Calu3 (cell line): ENCODE measurements around the gene CILP2. TPM values are rescaled to one million over a fixed set of nuclear protein-coding genes. Genes with fewer than 3 reads are reported as not detected.

Experiments
- BruUV-seq: library from RNA; stranded (reverse); fragments of 400-500 nt; replicated peaks from 2 replicates; lab custom pipeline; 2021; lab: Mats Ljungman, UMichigan
- CTCF ChIA-PET: fragments of 300-600 bp; sonication (Branson Sonifier 250); formaldehyde crosslinking; loops from one replicate; lab custom pipeline; 2022; ENCODE audit warnings: antibody characterized with exemption; lab: Charles Lee
- DNase-seq: peaks from one replicate; pipeline ENCODE4 v3.0.0; 2022
- H3K27ac Mint-ChIP-seq: one replicate; pipeline ENCODE4 v1.8.0; 2022; ENCODE audit warnings: mixed read lengths; ENCODE audit not compliant: unreplicated experiment
- H3K27me3 Mint-ChIP-seq: one replicate; pipeline ENCODE4 v1.8.0; 2022; ENCODE audit warnings: mixed read lengths; ENCODE audit not compliant: unreplicated experiment
- H3K36me3 Mint-ChIP-seq: one replicate; pipeline ENCODE4 v1.8.0; 2022; ENCODE audit warnings: mild to moderate bottlenecking, moderate library complexity, mixed read lengths; ENCODE audit not compliant: insufficient read depth, unreplicated experiment
- H3K4me1 Mint-ChIP-seq: one replicate; pipeline ENCODE4 v1.8.0; 2022; ENCODE audit warnings: mild to moderate bottlenecking, low read depth, mixed read lengths; ENCODE audit not compliant: unreplicated experiment
- H3K4me3 Mint-ChIP-seq: one replicate; pipeline ENCODE4 v1.8.0; 2022; ENCODE audit warnings: mild to moderate bottlenecking, low read depth, moderate library complexity, mixed read lengths; ENCODE audit not compliant: unreplicated experiment
- H3K9me3 Mint-ChIP-seq: one replicate; pipeline ENCODE4 v1.8.0; 2022; ENCODE audit warnings: low read depth, mixed read lengths; ENCODE audit not compliant: unreplicated experiment
- CTCF ChIP-seq: fragments of 200-600 bp; IDR thresholded peaks from one replicate; pipeline ENCODE4 v1.8.0; 2022; ENCODE audit warnings: antibody characterized with exemption; ENCODE audit not compliant: unreplicated experiment
- intact Hi-C: fragments of 100-400 bp; cut with micrococcal nuclease; formaldehyde crosslinking; loops from one replicate; pipeline ENCODE4 v1.10.0; 2022; ENCODE audit not compliant: unreplicated experiment
- total RNA-seq: library from RNA; stranded (reverse); gene quantifications from 2 replicates; pipeline ENCODE4 v1.2.3, GENCODE V29; 2022

Gene CILP2
- total RNA-seq, 1 experiment from 2014 or later, result 1.3 TPM

GRCh38 chr19:19530423-19530804 is 7.7 kb upstream of the CILP2 start:
- BruUV-seq, result no TSS peak
- no peak overlapping the region for H3K4me3 Mint-ChIP-seq
- peaks cover 5% of the 10 kb centered on the region for H3K9me3 Mint-ChIP-seq
- H3K4me1 Mint-ChIP-seq, result peaks cover 10% of the 10 kb centered on the region
- TF ChIP-seq CTCF, result no peak
- H3K27me3 Mint-ChIP-seq, result no peaks in the 10 kb centered on the region
- DNase-seq, result no peak
- H3K27ac Mint-ChIP-seq, result peak overlapping the region; percentile 63
- H3K36me3 Mint-ChIP-seq, result peaks cover 20% of the 10 kb centered on the region
- intact Hi-C loops, result loop anchor here (10.0 kb wide), 1 partner anchor 424 kb away; no protein-coding TSS in a partner anchor
- CTCF ChIA-PET, result no interaction called here

- intact Hi-C loops, result loop anchor here (10.0 kb wide), 1 partner anchor 424 kb away; no protein-coding TSS in a partner anchor
- Mint-ChIP-seq H3K9me3 (peaks cover 5% of the 10 kb centered on the region), H3K27me3 (no peaks in the 10 kb centered on the region), H3K36me3 (peaks cover 21% of the 10 kb centered on the region), H3K4me1 (peaks cover 10% of the 10 kb centered on the region), H3K4me3 (no peak overlapping the region), H3K27ac (peak overlapping the region; percentile 63)
- BruUV-seq, result no TSS peak
- no peak for DNase-seq
- CTCF ChIA-PET, result interaction anchor here (0.6 kb wide), 1 partner anchor 1459 kb away, joined by 8 read pairs; no protein-coding TSS in a partner anchor
- no peak for TF ChIP-seq CTCF
Observed at GRCh38 chr19:19530889-19531288, 7.2 kb upstream of the CILP2 start.

GRCh38 chr19:19531951-19532805 is 5.9 kb upstream of the CILP2 start:
- Mint-ChIP-seq H3K27ac (peak overlapping the region; percentile 62), H3K4me1 (peaks cover 10% of the 10 kb centered on the region), H3K27me3 (no peaks in the 10 kb centered on the region), H3K36me3 (peaks cover 26% of the 10 kb centered on the region), H3K4me3 (no peak overlapping the region), H3K9me3 (peaks cover 5% of the 10 kb centered on the region)
- no TSS peak for BruUV-seq
- peak; percentile 79 for DNase-seq
- CTCF ChIA-PET, result interaction anchor here (0.8 to 1.6 kb wide), 4 partner anchors 17 to 127 kb away, joined by 3 to 7 read pairs (median 4); partner anchors contain the start of genes GATAD2A and GMIP
- intact Hi-C loops, result loop anchor here (1.0 to 10.0 kb wide), 2 partner anchors 112 to 423 kb away; no protein-coding TSS in a partner anchor
- peak; percentile 87 for TF ChIP-seq CTCF

GRCh38 chr19:19532806-19533701 is 5.0 kb upstream of the CILP2 start:
- CTCF ChIA-PET, result interaction anchor here (0.7 to 1.6 kb wide), 4 partner anchors 21 to 371 kb away, joined by 3 to 7 read pairs (median 4); partner anchors contain the start of genes GATAD2A and GMIP
- Mint-ChIP-seq H3K27ac (no peak overlapping the region), H3K36me3 (peaks cover 31% of the 10 kb centered on the region), H3K4me1 (peaks cover 10% of the 10 kb centered on the region), H3K9me3 (peaks cover 5% of the 10 kb centered on the region), H3K4me3 (no peak overlapping the region), H3K27me3 (no peaks in the 10 kb centered on the region)
- no peak for TF ChIP-seq CTCF
- intact Hi-C loops, result loop anchor here (1.0 to 10.0 kb wide), 2 partner anchors 111 to 422 kb away; no protein-coding TSS in a partner anchor
- DNase-seq, result no peak
- no TSS peak for BruUV-seq
